Mammary epithelial cell (primary cell): ENCODE measurements around the gene KCNMA1.

Source experiments
- CTCF ChIP-seq, 2 donors: IDR thresholded peaks in 1 of 2; conservative IDR thresholded peaks in 1 of 2; 2 replicates each; pipeline ENCODE4 v1.5.1; 2011 to 2012; ENCODE audit warnings: inconsistent platforms in 2 of 2, low read length in 2 of 2, mild to moderate bottlenecking in 2 of 2, control low read depth in 1 of 2, low read depth in 1 of 2; ENCODE audit not compliant: insufficient read depth in 1 of 2; ENCODE audit errors: extremely low read depth in 1 of 2
- EZH2 ChIP-seq: IDR thresholded peaks from 2 replicates; pipeline ENCODE4 v1.6.1; 2012; ENCODE audit warnings: low read length, inconsistent platforms, borderline replicate concordance

GRCh38 chr10:76993213-76993612, 644.4 kb downstream of the KCNMA1 start:
- no peak for TF ChIP-seq CTCF (conservative IDR thresholded peaks at IDR 0.05 in 1 of 2, IDR thresholded peaks at IDR 0.05 in 1 of 2; ENCODE audit: extremely low read depth in 1 of 2, insufficient read depth in 1 of 2, low read depth in 1 of 2, low read length in 2 of 2)
- TF ChIP-seq EZH2: no peak
